ENCODE measurements around the gene ABCC4. TPM values are rescaled to one million over a fixed set of nuclear protein-coding genes. Genes with fewer than 3 reads are reported as not detected.

ABCC4 gene
- total and polyA plus RNA-seq, 2 experiments from 2014 or later: 4.3 to 12.2 TPM

- H3K27me3 ChIP-seq (ENCODE audit: insufficient read depth): no peaks in the 10 kb centered on the region
- H3K79me2 ChIP-seq (replicated peaks; ENCODE audit: insufficient read depth): no peaks in the 10 kb centered on the region
- no peak overlapping the region for H3K4me3 ChIP-seq
- no peak overlapping the region for H3K27ac Mint-ChIP-seq
- H4K20me1 ChIP-seq (replicated peaks; ENCODE audit: insufficient read depth): no peaks in the 10 kb centered on the region
- H3K4me3 Mint-ChIP-seq: no peak overlapping the region
- TF ChIP-seq STAT1 (IDR thresholded peaks at IDR 0.05; ENCODE audit: unreplicated experiment) (no peak), ZNF331 (CRISPR knock-in tag; IDR thresholded peaks at IDR 0.05; ENCODE audit: low read depth) (no peak), POLR2AphosphoS5 (IDR thresholded peaks at IDR 0.05; ENCODE audit: low read depth) (no peak), CTCF (conservative IDR thresholded peaks at IDR 0.05; ENCODE audit: low read depth in 2 of 2) (no peak)
- no peaks in the 10 kb centered on the region for H3K36me3 Mint-ChIP-seq (ENCODE audit: low read depth)
- DNase-seq (ENCODE audit: low spot score): no peak
- H2AFZ ChIP-seq: peak overlapping the region; percentile 64; the same call in 1 of the 2 replicates
- H3K27ac ChIP-seq (ENCODE audit: low read depth): peak overlapping the region; percentile 0; the same call in 1 of the 2 replicates
- H3K9me2 ChIP-seq (ENCODE audit: insufficient read depth): peaks cover 5% of the 10 kb centered on the region; the same call in 1 of the 2 replicates
- no peaks in the 10 kb centered on the region for H3K9me3 Mint-ChIP-seq
- no peak for ATAC-seq
- H3K4me1 Mint-ChIP-seq: peaks cover 13% of the 10 kb centered on the region
- H3K4me2 ChIP-seq: no peak overlapping the region
- no peaks in the 10 kb centered on the region for H3K36me3 ChIP-seq (ENCODE audit: insufficient read depth)
- H3F3A ChIP-seq (replicated peaks; ENCODE audit: low read depth): no peaks in the 10 kb centered on the region
- peaks cover 6% of the 10 kb centered on the region; the same call in 1 of the 2 replicates for H3K4me1 ChIP-seq (ENCODE audit: insufficient read depth)
- no peaks in the 10 kb centered on the region for H3K27me3 Mint-ChIP-seq (ENCODE audit: insufficient read depth, low read depth, poor library complexity)
Measured at GRCh38 chr13:95056266-95056665, 245.0 kb downstream of the ABCC4 start.

- Mint-ChIP-seq H3K27ac (no peak overlapping the region), H3K4me3 (no peak overlapping the region), H3K9me3 (no peaks in the 10 kb centered on the region), H3K27me3 (ENCODE audit: insufficient read depth, low read depth, poor library complexity) (no peaks in the 10 kb centered on the region), H3K4me1 (no peaks in the 10 kb centered on the region), H3K36me3 (ENCODE audit: low read depth) (no peaks in the 10 kb centered on the region)
- Histone ChIP-seq H3K4me2 (no peak overlapping the region), H3K4me3 (no peak overlapping the region), H3K4me1 (ENCODE audit: insufficient read depth) (no peaks in the 10 kb centered on the region), H3F3A (replicated peaks; ENCODE audit: low read depth) (no peaks in the 10 kb centered on the region), H3K27ac (ENCODE audit: low read depth) (no peak overlapping the region), H3K36me3 (ENCODE audit: insufficient read depth) (no peaks in the 10 kb centered on the region), H4K20me1 (replicated peaks; ENCODE audit: insufficient read depth) (no peaks in the 10 kb centered on the region), H3K27me3 (ENCODE audit: insufficient read depth) (no peaks in the 10 kb centered on the region), H2AFZ (no peak overlapping the region), H3K79me2 (replicated peaks; ENCODE audit: insufficient read depth) (no peaks in the 10 kb centered on the region), H3K9me2 (ENCODE audit: insufficient read depth) (peaks cover 5% of the 10 kb centered on the region; the same call in 1 of the 2 replicates)
- DNase-seq (ENCODE audit: low spot score) (no peak), ATAC-seq (no peak)
- TF ChIP-seq ETS1 (IDR thresholded peaks at IDR 0.05) (no peak), ZNF462 (CRISPR knock-in tag; IDR thresholded peaks at IDR 0.05) (no peak), JUNB (IDR thresholded peaks at IDR 0.05; ENCODE audit: unreplicated experiment) (no peak), ZNF331 (CRISPR knock-in tag; IDR thresholded peaks at IDR 0.05; ENCODE audit: low read depth) (no peak), STAT1 (IDR thresholded peaks at IDR 0.05; ENCODE audit: unreplicated experiment) (no peak), EZH2 (IDR thresholded peaks at IDR 0.05; ENCODE audit: low read depth, unreplicated experiment) (no peak), ZNF114 (CRISPR knock-in tag; IDR thresholded peaks at IDR 0.05) (no peak), POLR2AphosphoS5 (IDR thresholded peaks at IDR 0.05; ENCODE audit: low read depth) (no peak)
Measured at GRCh38 chr13:95050800-95051615, 250.2 kb downstream of the ABCC4 start.
